GM10266 (cell line): ENCODE data around the gene IQCC.

Source experiments
- DNase-seq: peaks from one replicate; pipeline ENCODE4 v3.0.0; 2012; ENCODE audit errors: extremely low spot score
- CTCF ChIP-seq: IDR thresholded peaks from 2 replicates; pipeline ENCODE4 v1.5.1; 2012; ENCODE audit warnings: mild to moderate bottlenecking, low read depth; ENCODE audit not compliant: control insufficient read depth, insufficient read depth; ENCODE audit errors: missing control alignments

The IQCC gene

GRCh38 chr1:32241001-32241763 is 35.7 kb downstream of the IQCC start:
- TF ChIP-seq CTCF, result peak; percentile 1
- peak; percentile 68 for DNase-seq

- TF ChIP-seq CTCF, result no peak
- DNase-seq, result no peak
Observed at GRCh38 chr1:32242341-32242851, 36.9 kb downstream of the IQCC start.

- TF ChIP-seq CTCF, result no peak
Observed at GRCh38 chr1:32246888-32247273, 41.4 kb downstream of the IQCC start, which contains the start of gene FAM167B. TSS of gene FAM167B (plus strand) at chr1:32247222. CDS start at chr1:32247422, 200 bp downstream.

GRCh38 chr1:32247452-32247851 is 42.0 kb downstream of the IQCC start:
- no peak for DNase-seq
- no peak for TF ChIP-seq CTCF

More at GRCh38 chr1:32246888-32247273, 41.4 kb downstream of the IQCC start, which contains the start of gene FAM167B:
- DNase-seq, result no peak

- DNase-seq, result peak; percentile 82
- TF ChIP-seq CTCF, result peak; percentile 96
Observed at GRCh38 chr1:32247983-32248889, 42.8 kb downstream of the IQCC start.

- no peak for TF ChIP-seq CTCF
- peak; percentile 85 for DNase-seq
Observed at GRCh38 chr1:32249831-32250525, 44.5 kb downstream of the IQCC start.
